SJCRH30 (cell line): ENCODE data around the gene ZNF831. TPM values are rescaled to one million over a fixed set of nuclear protein-coding genes. Genes with fewer than 3 reads are reported as not detected.

Experiments
- DNase-seq, 2 experiments: peaks; one replicate each; pipeline ENCODE4 v3.0.0-alpha.2; 2015 to 2020
- H3K27ac ChIP-seq: fragments of 250-450 bp; sonication (Bioruptor Pico); 2 replicates; pipeline ENCODE4 v1.5.1; 2020; ENCODE audit warnings: mild to moderate bottlenecking, moderate library complexity
- H3K27me3 ChIP-seq: fragments of 250-450 bp; sonication (Bioruptor Pico); 2 replicates; pipeline ENCODE4 v1.5.1; 2020; ENCODE audit warnings: mild to moderate bottlenecking, moderate library complexity
- H3K36me3 ChIP-seq: fragments of 250-450 bp; sonication (Bioruptor Pico); 2 replicates; pipeline ENCODE4 v1.5.1; 2020; ENCODE audit warnings: mild to moderate bottlenecking, moderate library complexity
- H3K4me1 ChIP-seq: fragments of 250-450 bp; sonication (Bioruptor Pico); 2 replicates; pipeline ENCODE4 v1.5.1; 2020; ENCODE audit warnings: mild to moderate bottlenecking, moderate library complexity
- H3K4me3 ChIP-seq: fragments of 250-450 bp; sonication (Bioruptor Pico); 2 replicates; pipeline ENCODE4 v1.5.1; 2020; ENCODE audit warnings: mild to moderate bottlenecking, moderate library complexity
- H3K9me3 ChIP-seq: fragments of 250-450 bp; sonication (Bioruptor Pico); replicated peaks from 2 replicates; pipeline ENCODE4 v1.5.1; 2020; ENCODE audit warnings: mild to moderate bottlenecking, moderate library complexity
- total RNA-seq: library from RNA; depleted of rRNA; stranded (reverse); fragments of >200 nt; shearing (Covaris generic); gene quantifications from 2 replicates; pipeline ENCODE4 v1.2.3, GENCODE V29; 2014

The ZNF831 gene
- total RNA-seq, 1 experiment from 2014 or later: 0.59 TPM

DNA sequence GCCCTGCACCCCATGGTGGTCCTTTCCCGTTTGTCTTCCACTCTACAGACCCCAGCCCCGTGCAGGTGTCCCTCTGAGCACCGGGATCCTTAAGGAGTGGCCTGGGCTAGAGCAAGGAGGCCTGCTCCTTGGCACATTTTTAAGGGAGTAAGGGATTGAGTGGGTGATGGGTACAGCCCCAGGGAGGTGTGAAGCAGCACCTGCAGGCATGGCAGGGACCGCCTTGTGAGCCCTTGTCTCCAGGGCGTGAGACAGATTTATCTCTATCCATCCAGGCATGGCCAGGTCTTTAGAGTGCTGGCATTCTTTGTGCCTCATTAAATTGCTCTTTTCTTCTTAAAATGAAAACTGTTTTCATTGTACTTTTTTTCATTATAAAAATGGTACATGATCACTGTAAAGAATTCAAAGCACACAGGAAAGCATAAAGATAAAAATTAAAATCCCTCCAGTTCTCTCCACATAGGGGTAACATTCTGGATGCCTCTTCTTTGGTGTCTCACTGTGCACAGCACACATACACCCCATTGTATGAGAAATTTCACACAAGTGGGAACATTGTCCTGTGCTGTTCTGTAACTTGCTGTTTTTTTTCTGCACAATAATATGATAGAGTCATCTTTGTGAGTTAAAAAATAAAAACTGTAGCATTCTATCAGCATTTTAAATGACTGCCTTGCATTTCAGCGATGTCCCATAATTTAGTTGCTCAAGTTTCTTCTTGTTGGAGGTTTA lies 31.9 kb upstream of the ZNF831 start:
- H3K4me3 ChIP-seq: no peak overlapping the region
- no peaks in the 10 kb centered on the region for H3K36me3 ChIP-seq
- no peak overlapping the region for H3K27ac ChIP-seq
- no peaks in the 10 kb centered on the region for H3K27me3 ChIP-seq
- 0 out of 2 replicates have a peak, but pooled peaks cover 3% of the 10 kb centered on the region for H3K9me3 ChIP-seq
- no peaks in the 10 kb centered on the region for H3K4me1 ChIP-seq
- DNase-seq: no peak

- H3K36me3 ChIP-seq: no peaks in the 10 kb centered on the region
- no peaks in the 10 kb centered on the region for H3K4me1 ChIP-seq
- peak in 1 of 2 experiments; percentile 44 for DNase-seq
- H3K27me3 ChIP-seq: no peaks in the 10 kb centered on the region
- no peak overlapping the region for H3K27ac ChIP-seq
- H3K4me3 ChIP-seq: no peak overlapping the region
- 0 out of 2 replicates have a peak, but pooled peaks cover 3% of the 10 kb centered on the region for H3K9me3 ChIP-seq
Measured at GRCh38 chr20:59134182-59134581, 29.4 kb upstream of the ZNF831 start.

- H3K27me3 ChIP-seq: no peaks in the 10 kb centered on the region
- H3K4me3 ChIP-seq: no peak overlapping the region
- H3K27ac ChIP-seq: no peak overlapping the region
- H3K9me3 ChIP-seq: 0 out of 2 replicates have a peak, but pooled peaks cover 3% of the 10 kb centered on the region
- H3K36me3 ChIP-seq: no peaks in the 10 kb centered on the region
- no peak for DNase-seq
- H3K4me1 ChIP-seq: no peaks in the 10 kb centered on the region
Measured at GRCh38 chr20:59135093-59135492, 28.5 kb upstream of the ZNF831 start.

DNA sequence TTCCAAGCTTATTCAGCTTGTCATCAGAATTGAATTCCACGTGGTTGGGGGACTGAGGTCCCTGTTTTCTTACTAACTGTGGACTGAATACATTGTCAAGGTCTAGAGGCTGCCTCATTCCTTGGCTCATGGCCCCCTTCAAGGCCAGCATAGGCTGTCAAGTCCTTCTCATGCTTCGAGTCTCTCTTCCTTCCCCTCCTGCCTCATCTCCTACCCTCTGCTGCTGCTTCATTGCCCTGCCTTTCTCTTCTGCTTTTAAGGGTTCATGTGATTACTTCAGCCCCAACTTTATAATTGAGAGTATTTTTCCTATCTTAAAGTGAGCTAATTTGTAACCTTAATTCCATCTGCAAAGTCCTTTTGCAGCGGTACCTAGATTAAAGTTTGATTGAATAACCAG lies 27.6 kb upstream of the ZNF831 start:
- Histone ChIP-seq H3K36me3 (no peaks in the 10 kb centered on the region), H3K4me1 (no peaks in the 10 kb centered on the region), H3K27ac (no peak overlapping the region), H3K27me3 (no peaks in the 10 kb centered on the region), H3K9me3 (0 out of 2 replicates have a peak, but pooled peaks cover 3% of the 10 kb centered on the region), H3K4me3 (no peak overlapping the region)
- DNase-seq: no peak

GRCh38 chr20:59137532-59137931 lies 26.1 kb upstream of the ZNF831 start:
- Histone ChIP-seq H3K9me3 (0 out of 2 replicates have a peak, but pooled peaks cover 3% of the 10 kb centered on the region), H3K27ac (no peak overlapping the region), H3K4me3 (no peak overlapping the region), H3K36me3 (no peaks in the 10 kb centered on the region), H3K27me3 (no peaks in the 10 kb centered on the region), H3K4me1 (no peaks in the 10 kb centered on the region)
- no peak for DNase-seq

DNA sequence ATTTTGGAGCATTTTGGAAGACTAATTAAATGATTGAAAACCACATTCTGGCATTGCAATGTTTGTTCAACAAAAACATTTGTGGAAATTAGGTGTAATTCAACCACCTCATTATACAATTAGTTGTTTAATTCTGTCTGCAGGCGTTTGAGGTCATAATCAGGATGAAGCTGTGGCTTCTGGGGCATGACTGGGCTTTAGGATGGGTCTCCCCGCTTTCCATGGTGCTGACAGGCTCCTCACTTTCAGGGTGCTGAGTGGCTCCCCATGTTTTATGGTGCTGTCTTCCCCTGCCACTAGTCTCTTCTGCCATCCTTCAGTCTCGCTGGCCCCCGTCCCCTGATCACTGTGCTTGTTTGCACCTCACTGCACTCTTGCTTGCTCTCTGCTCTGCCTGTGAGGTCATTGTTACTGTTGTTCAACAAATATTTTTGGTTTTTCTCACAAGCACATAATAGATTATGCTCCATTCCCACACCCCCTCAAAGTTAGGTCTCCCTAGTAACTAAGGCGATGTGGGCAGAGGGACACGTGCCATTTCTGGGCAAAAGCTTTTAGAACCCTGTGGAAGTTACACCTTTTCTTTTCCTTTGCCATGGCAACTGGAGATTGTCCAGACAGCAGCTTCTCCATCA lies 25.4 kb upstream of the ZNF831 start:
- DNase-seq: no peak
- Histone ChIP-seq H3K27ac (no peak overlapping the region), H3K9me3 (0 out of 2 replicates have a peak, but pooled peaks cover 3% of the 10 kb centered on the region), H3K36me3 (no peaks in the 10 kb centered on the region), H3K4me3 (no peak overlapping the region), H3K27me3 (no peaks in the 10 kb centered on the region), H3K4me1 (no peaks in the 10 kb centered on the region)

GRCh38 chr20:59139998-59140397 lies 23.6 kb upstream of the ZNF831 start:
- no peak overlapping the region for H3K4me3 ChIP-seq
- H3K27me3 ChIP-seq: no peaks in the 10 kb centered on the region
- H3K36me3 ChIP-seq: no peaks in the 10 kb centered on the region
- 0 out of 2 replicates have a peak, but pooled peaks cover 3% of the 10 kb centered on the region for H3K9me3 ChIP-seq
- DNase-seq: no peak
- H3K27ac ChIP-seq: no peak overlapping the region
- H3K4me1 ChIP-seq: no peaks in the 10 kb centered on the region

GRCh38 chr20:59141818-59142581 lies 21.6 kb upstream of the ZNF831 start:
- DNase-seq: peak; percentile 64 to 92
- no peak overlapping the region for H3K4me3 ChIP-seq
- H3K4me1 ChIP-seq: no peaks in the 10 kb centered on the region
- no peak overlapping the region for H3K27ac ChIP-seq
- no peaks in the 10 kb centered on the region for H3K9me3 ChIP-seq
- no peaks in the 10 kb centered on the region; the same call in 1 of the 2 replicates for H3K27me3 ChIP-seq
- H3K36me3 ChIP-seq: no peaks in the 10 kb centered on the region

- H3K36me3 ChIP-seq: no peaks in the 10 kb centered on the region
- H3K27me3 ChIP-seq: no peaks in the 10 kb centered on the region; the same call in 1 of the 2 replicates
- H3K4me1 ChIP-seq: no peaks in the 10 kb centered on the region
- no peak overlapping the region for H3K4me3 ChIP-seq
- DNase-seq: no peak
- no peaks in the 10 kb centered on the region for H3K9me3 ChIP-seq
- H3K27ac ChIP-seq: no peak overlapping the region
Measured at GRCh38 chr20:59143326-59143725, 20.3 kb upstream of the ZNF831 start.

DNA sequence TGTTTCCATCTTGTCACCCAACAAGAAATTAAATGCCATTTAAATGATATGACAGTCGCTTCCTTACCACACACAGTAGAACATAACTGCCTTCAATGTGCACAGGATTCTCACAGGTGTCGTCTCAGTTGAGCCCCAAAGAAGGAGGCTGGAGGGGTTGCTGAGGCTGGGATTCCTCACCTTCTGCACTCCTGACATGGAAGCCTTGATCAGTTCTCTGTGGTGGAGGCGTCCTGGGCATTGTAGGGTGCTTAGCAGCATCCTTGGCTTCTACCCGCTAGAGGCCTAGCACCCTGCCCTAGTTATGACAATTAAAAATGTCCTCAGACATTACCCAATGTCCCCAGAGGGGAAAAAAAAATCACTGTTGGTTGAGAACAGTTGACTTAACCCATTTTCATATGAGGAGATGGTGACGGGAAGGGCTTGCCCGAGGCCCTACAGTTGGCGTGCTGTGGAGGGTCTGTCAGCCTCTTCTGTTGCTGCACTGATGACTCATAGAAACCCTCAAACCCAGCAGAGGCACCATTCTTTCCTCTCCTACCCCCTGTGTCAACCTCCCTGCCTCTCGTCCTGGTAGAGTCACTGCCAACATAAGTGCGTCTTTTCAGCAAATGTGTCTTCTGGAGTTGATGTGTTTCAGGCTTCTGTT lies 19.3 kb upstream of the ZNF831 start:
- Histone ChIP-seq H3K36me3 (no peaks in the 10 kb centered on the region), H3K4me3 (no peak overlapping the region), H3K27ac (no peak overlapping the region), H3K4me1 (peaks cover 3% of the 10 kb centered on the region; the same call in 1 of the 2 replicates), H3K9me3 (no peaks in the 10 kb centered on the region), H3K27me3 (no peaks in the 10 kb centered on the region; the same call in 1 of the 2 replicates)
- DNase-seq: peak; percentile 33 to 51

GRCh38 chr20:59144831-59145196 lies 18.8 kb upstream of the ZNF831 start:
- Histone ChIP-seq H3K4me3 (no peak overlapping the region), H3K27me3 (no peaks in the 10 kb centered on the region; the same call in 1 of the 2 replicates), H3K9me3 (no peaks in the 10 kb centered on the region), H3K27ac (no peak overlapping the region), H3K36me3 (no peaks in the 10 kb centered on the region), H3K4me1 (peaks cover 8% of the 10 kb centered on the region)
- no peak for DNase-seq

- H3K27me3 ChIP-seq: no peaks in the 10 kb centered on the region; the same call in 1 of the 2 replicates
- no peak overlapping the region for H3K27ac ChIP-seq
- no peak overlapping the region for H3K4me3 ChIP-seq
- peaks cover 13% of the 10 kb centered on the region for H3K4me1 ChIP-seq
- no peaks in the 10 kb centered on the region for H3K9me3 ChIP-seq
- H3K36me3 ChIP-seq: no peaks in the 10 kb centered on the region
- DNase-seq: no peak
Measured at GRCh38 chr20:59145247-59145923, 18.2 kb upstream of the ZNF831 start.

- DNase-seq: no peak
- no peak overlapping the region for H3K27ac ChIP-seq
- H3K9me3 ChIP-seq: no peaks in the 10 kb centered on the region
- H3K36me3 ChIP-seq: no peaks in the 10 kb centered on the region
- H3K4me1 ChIP-seq: peaks cover 13% of the 10 kb centered on the region
- no peak overlapping the region for H3K4me3 ChIP-seq
- H3K27me3 ChIP-seq: no peaks in the 10 kb centered on the region; the same call in 1 of the 2 replicates
Measured at GRCh38 chr20:59145924-59146779, 17.5 kb upstream of the ZNF831 start.
